Osteoblast (primary cell): Measurements from ENCODE around the gene PROM2. TPM values are rescaled to one million over a fixed set of nuclear protein-coding genes. Genes with fewer than 3 reads are reported as not detected.

Source experiments
- DNase-seq: peaks from one replicate; pipeline ENCODE4 v3.0.0; 2011; ENCODE audit warnings: low spot score, mixed read lengths; ENCODE audit not compliant: insufficient read length; ENCODE audit errors: missing footprints
- H2AFZ ChIP-seq: 2 replicates; pipeline ENCODE4 v1.6.0; 2011; ENCODE audit warnings: mild to moderate bottlenecking, low read length
- H3K27ac ChIP-seq: 2 replicates; pipeline ENCODE4 v1.5.1; 2011; ENCODE audit warnings: mild to moderate bottlenecking, low read depth, low read length, moderate library complexity
- H3K27me3 ChIP-seq: 2 replicates; pipeline ENCODE4 v1.6.0; 2012; ENCODE audit warnings: mild to moderate bottlenecking, control low read depth, inconsistent platforms, low read length, moderate library complexity; ENCODE audit not compliant: insufficient read depth
- H3K36me3 ChIP-seq: 2 replicates; pipeline ENCODE4 v1.5.1; 2011; ENCODE audit warnings: mild to moderate bottlenecking, low read length, control low read depth, moderate library complexity; ENCODE audit not compliant: insufficient read depth
- H3K4me1 ChIP-seq: 2 replicates; pipeline ENCODE4 v1.5.1; 2011; ENCODE audit warnings: mild to moderate bottlenecking, low read length, control low read depth, moderate library complexity; ENCODE audit not compliant: insufficient read depth
- H3K4me2 ChIP-seq: 2 replicates; pipeline ENCODE4 v1.6.0; 2011; ENCODE audit warnings: mild to moderate bottlenecking, low read length; ENCODE audit not compliant: insufficient read depth
- H3K4me3 ChIP-seq: fragments of 200-600 bp; sonication (generic); 3 replicates; pipeline ENCODE4 v1.5.1; 2012; ENCODE audit warnings: mild to moderate bottlenecking, low read length, inconsistent platforms; ENCODE audit not compliant: insufficient read depth
- H3K79me2 ChIP-seq: 2 replicates; pipeline ENCODE4 v1.6.0; 2012; ENCODE audit warnings: mild to moderate bottlenecking, low read length, control low read depth, inconsistent platforms; ENCODE audit not compliant: insufficient read depth
- H3K9me3 ChIP-seq: 2 replicates; pipeline ENCODE4 v1.5.1; 2011; ENCODE audit warnings: low read depth, low read length, control low read depth
- H4K20me1 ChIP-seq: 2 replicates; pipeline ENCODE4 v1.6.0; 2012; ENCODE audit warnings: mild to moderate bottlenecking, low read length, control low read depth; ENCODE audit not compliant: insufficient read depth
- CTCF ChIP-seq: IDR thresholded peaks from 2 replicates; pipeline ENCODE4 v1.5.1; 2011; ENCODE audit warnings: mild to moderate bottlenecking, low read depth, low read length, moderate library complexity; ENCODE audit errors: extremely low read depth
- total RNA-seq: library from RNA; depleted of rRNA; stranded (reverse); fragments of >200 nt; gene quantifications from 2 replicates; pipeline ENCODE4 v1.2.3, GENCODE V29; 2012

The PROM2 gene
- total RNA-seq, 1 donor: 0.36 TPM

GRCh38 chr2:95336406-95336805 lies 62.2 kb downstream of the PROM2 start:
- no peak for TF ChIP-seq CTCF
- Histone ChIP-seq H3K4me1 (peaks cover 15% of the 10 kb centered on the region), H3K27ac (no peak overlapping the region), H3K79me2 (no peaks in the 10 kb centered on the region), H2AFZ (no peak overlapping the region), H3K4me2 (no peak overlapping the region), H3K9me3 (no peaks in the 10 kb centered on the region), H4K20me1 (no peaks in the 10 kb centered on the region), H3K4me3 (no peak overlapping the region), H3K27me3 (peaks cover 27% of the 10 kb centered on the region), H3K36me3 (no peaks in the 10 kb centered on the region)
- peak; percentile 43 for DNase-seq

- DNase-seq: peak; percentile 34
- Histone ChIP-seq H4K20me1 (no peaks in the 10 kb centered on the region), H2AFZ (no peak overlapping the region), H3K4me2 (no peak overlapping the region), H3K36me3 (no peaks in the 10 kb centered on the region), H3K9me3 (no peaks in the 10 kb centered on the region), H3K4me3 (no peak overlapping the region), H3K27me3 (peaks cover 41% of the 10 kb centered on the region), H3K4me1 (peaks cover 15% of the 10 kb centered on the region), H3K79me2 (no peaks in the 10 kb centered on the region), H3K27ac (no peak overlapping the region)
- no peak for TF ChIP-seq CTCF
Measured at GRCh38 chr2:95337829-95338228, 63.6 kb downstream of the PROM2 start.

Other genes with a start within 250 kb of the PROM2 start
- gene MAL, start 248.7 kb upstream of the PROM2 start, total RNA-seq: not detected in 2 replicates
- 27.1 and 29.2 TPM in 2 replicates for gene MRPS5, start 152.6 kb upstream of the PROM2 start, total RNA-seq
- 14.5 and 15.6 TPM in 2 replicates for gene ZNF514, start 114.6 kb upstream of the PROM2 start, total RNA-seq
- 10.9 TPM in 2 replicates for gene ZNF2, start 108.6 kb upstream of the PROM2 start, total RNA-seq
- gene ZNF892, start 66.9 kb upstream of the PROM2 start, total RNA-seq: 6.2 and 6.5 TPM in 2 replicates
- gene KCNIP3, start 22.9 kb downstream of the PROM2 start, total RNA-seq: under 0.01 and 0.29 TPM in 2 replicates
- 19.7 and 21.4 TPM in 2 replicates for gene FAHD2A, start 128.3 kb downstream of the PROM2 start, total RNA-seq
- gene TRIM43B, start 210.3 kb downstream of the PROM2 start, total RNA-seq: 0.36 TPM in 1 of 2 replicates, not detected in the other